GM12892 (cell line): Measurements from ENCODE around the gene ADAMTS15.

Source experiments
- POLR2A ChIP-seq: IDR thresholded peaks from 2 replicates; pipeline ENCODE4 v1.6.1; 2011; ENCODE audit warnings: low read depth, low read length, control low read depth
- POLR2AphosphoS5 ChIP-seq: IDR thresholded peaks from 2 replicates; pipeline ENCODE4 v1.6.1; 2011; ENCODE audit warnings: low read depth, low read length, control low read depth

DNA sequence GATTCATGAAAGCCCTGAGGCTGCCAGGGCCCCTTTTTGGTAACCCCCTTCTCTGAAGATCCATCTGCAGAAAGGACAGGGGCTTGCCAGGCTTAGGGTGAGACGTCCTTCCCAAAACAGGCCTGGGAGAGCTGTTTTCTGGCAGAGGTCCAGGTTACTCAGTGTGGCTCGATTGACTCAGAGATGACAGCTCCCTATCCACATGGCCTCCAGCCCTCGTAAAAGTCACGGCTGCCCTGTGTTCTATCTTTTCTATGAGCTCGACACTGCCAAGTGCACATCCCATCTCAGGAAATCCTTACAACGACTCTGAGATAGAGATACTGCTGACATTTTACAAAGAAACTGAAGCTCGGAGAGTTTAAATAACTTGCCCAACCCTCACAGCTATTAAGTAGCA lies 40.5 kb upstream of the ADAMTS15 start:
- TF ChIP-seq POLR2AphosphoS5: no peak
- no peak for TF ChIP-seq POLR2A
